Measurements from ENCODE around the gene SLC12A4.

DNA sequence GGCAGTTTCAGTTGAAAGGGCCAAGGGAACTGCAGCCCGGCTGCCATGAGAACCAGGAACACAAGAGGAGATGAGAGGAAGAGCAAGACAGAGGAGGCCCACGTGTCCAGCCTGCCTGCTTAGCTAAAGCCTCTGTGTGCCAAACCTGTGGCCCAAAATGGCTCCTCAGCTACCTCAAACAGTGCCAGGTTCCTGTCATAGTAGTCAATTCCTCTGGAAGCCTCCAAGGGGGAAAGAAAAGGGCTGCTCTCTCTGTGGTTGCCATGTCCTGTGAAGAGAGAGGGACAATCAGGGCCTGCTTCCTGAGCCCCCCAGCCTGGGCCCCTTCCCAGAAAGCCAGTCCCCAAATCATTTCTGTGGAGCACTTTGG lies 5.2 kb downstream of the SLC12A4 start:
- TF ChIP-seq, protein P1, sequence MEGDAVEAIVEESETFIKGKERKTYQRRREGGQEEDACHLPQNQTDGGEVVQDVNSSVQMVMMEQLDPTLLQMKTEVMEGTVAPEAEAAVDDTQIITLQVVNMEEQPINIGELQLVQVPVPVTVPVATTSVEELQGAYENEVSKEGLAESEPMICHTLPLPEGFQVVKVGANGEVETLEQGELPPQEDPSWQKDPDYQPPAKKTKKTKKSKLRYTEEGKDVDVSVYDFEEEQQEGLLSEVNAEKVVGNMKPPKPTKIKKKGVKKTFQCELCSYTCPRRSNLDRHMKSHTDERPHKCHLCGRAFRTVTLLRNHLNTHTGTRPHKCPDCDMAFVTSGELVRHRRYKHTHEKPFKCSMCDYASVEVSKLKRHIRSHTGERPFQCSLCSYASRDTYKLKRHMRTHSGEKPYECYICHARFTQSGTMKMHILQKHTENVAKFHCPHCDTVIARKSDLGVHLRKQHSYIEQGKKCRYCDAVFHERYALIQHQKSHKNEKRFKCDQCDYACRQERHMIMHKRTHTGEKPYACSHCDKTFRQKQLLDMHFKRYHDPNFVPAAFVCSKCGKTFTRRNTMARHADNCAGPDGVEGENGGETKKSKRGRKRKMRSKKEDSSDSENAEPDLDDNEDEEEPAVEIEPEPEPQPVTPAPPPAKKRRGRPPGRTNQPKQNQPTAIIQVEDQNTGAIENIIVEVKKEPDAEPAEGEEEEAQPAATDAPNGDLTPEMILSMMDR (IDR thresholded peaks at IDR 0.05; ENCODE audit: insufficient read depth, low read length), result no peak
- TF ChIP-seq POLR2AphosphoS5 (IDR thresholded peaks at IDR 0.05; ENCODE audit: low read depth), result no peak
- TF ChIP-seq REST (IDR thresholded peaks at IDR 0.05; ENCODE audit: insufficient replicate concordance, low read depth), result no peak
- TF ChIP-seq GABPA (IDR thresholded peaks at IDR 0.05; ENCODE audit: low read depth), result no peak

All from HL-60 (cell line).